ENCODE results near the gene AHRR. TPM values are rescaled to one million over a fixed set of nuclear protein-coding genes. Genes with fewer than 3 reads are reported as not detected.

The AHRR gene
- total and polyA plus RNA-seq, 2 experiments from 2014 or later, result 0.27 to 1.8 TPM

GRCh38 chr5:484556-484955 lies 163.0 kb downstream of the AHRR start:
- Histone ChIP-seq H3K27ac (ENCODE audit: low read depth) (no peak overlapping the region), H4K20me1 (replicated peaks; ENCODE audit: insufficient read depth) (no peaks in the 10 kb centered on the region), H3K79me2 (replicated peaks; ENCODE audit: insufficient read depth) (no peaks in the 10 kb centered on the region), H3K27me3 (ENCODE audit: insufficient read depth) (no peaks in the 10 kb centered on the region), H3K9me2 (ENCODE audit: insufficient read depth) (no peaks in the 10 kb centered on the region), H3K4me1 (ENCODE audit: insufficient read depth) (no peaks in the 10 kb centered on the region), H3F3A (replicated peaks; ENCODE audit: low read depth) (no peaks in the 10 kb centered on the region), H3K4me2 (no peak overlapping the region), H3K36me3 (ENCODE audit: insufficient read depth) (no peaks in the 10 kb centered on the region), H3K4me3 (no peak overlapping the region), H2AFZ (no peak overlapping the region)
- Mint-ChIP-seq H3K27ac (no peak overlapping the region), H3K4me3 (no peak overlapping the region), H3K36me3 (ENCODE audit: low read depth) (no peaks in the 10 kb centered on the region), H3K9me3 (no peaks in the 10 kb centered on the region), H3K27me3 (ENCODE audit: insufficient read depth, low read depth, poor library complexity) (peaks cover 12% of the 10 kb centered on the region), H3K4me1 (no peaks in the 10 kb centered on the region)
- TF ChIP-seq NANOG (IDR thresholded peaks at IDR 0.05; ENCODE audit: borderline replicate concordance) (no peak), REST (IDR thresholded peaks at IDR 0.05; ENCODE audit: unreplicated experiment) (no peak), STAT1 (IDR thresholded peaks at IDR 0.05; ENCODE audit: unreplicated experiment) (no peak), EZH2phosphoT487 (IDR thresholded peaks at IDR 0.05; ENCODE audit: unreplicated experiment) (no peak)
- no peak for ATAC-seq
- no peak for DNase-seq (ENCODE audit: low spot score)

- peaks cover 15% of the 10 kb centered on the region for H3K27me3 Mint-ChIP-seq (ENCODE audit: insufficient read depth, low read depth, poor library complexity)
- Histone ChIP-seq H3F3A (replicated peaks; ENCODE audit: low read depth) (no peaks in the 10 kb centered on the region), H3K27me3 (ENCODE audit: insufficient read depth) (no peaks in the 10 kb centered on the region), H3K4me3 (no peak overlapping the region), H3K4me2 (no peak overlapping the region), H4K20me1 (replicated peaks; ENCODE audit: insufficient read depth) (no peaks in the 10 kb centered on the region), H3K4me1 (ENCODE audit: insufficient read depth) (no peaks in the 10 kb centered on the region), H2AFZ (no peak overlapping the region), H3K27ac (ENCODE audit: low read depth) (no peak overlapping the region), H3K36me3 (ENCODE audit: insufficient read depth) (no peaks in the 10 kb centered on the region), H3K79me2 (replicated peaks; ENCODE audit: insufficient read depth) (no peaks in the 10 kb centered on the region), H3K9me2 (ENCODE audit: insufficient read depth) (no peaks in the 10 kb centered on the region)
- H3K36me3 Mint-ChIP-seq (ENCODE audit: low read depth), result no peaks in the 10 kb centered on the region
- no peak overlapping the region for H3K27ac Mint-ChIP-seq
- DNase-seq (ENCODE audit: low spot score) (no peak), ATAC-seq (no peak)
- H3K4me3 Mint-ChIP-seq, result no peak overlapping the region
- H3K4me1 Mint-ChIP-seq, result no peaks in the 10 kb centered on the region
- H3K9me3 Mint-ChIP-seq, result no peaks in the 10 kb centered on the region
- TF ChIP-seq ZNF114 (CRISPR knock-in tag; IDR thresholded peaks at IDR 0.05), result no peak
- no peak for TF ChIP-seq ETS1 (IDR thresholded peaks at IDR 0.05)
- no peak for TF ChIP-seq POLR2AphosphoS5 (IDR thresholded peaks at IDR 0.05; ENCODE audit: low read depth)
- no peak for TF ChIP-seq CREB1 (CRISPR knock-in tag; IDR thresholded peaks at IDR 0.05; ENCODE audit: low read depth)
- no peak for TF ChIP-seq EZH2 (IDR thresholded peaks at IDR 0.05; ENCODE audit: low read depth, unreplicated experiment)
- no peak for TF ChIP-seq JUNB (IDR thresholded peaks at IDR 0.05; ENCODE audit: unreplicated experiment)
- no peak for TF ChIP-seq STAT1 (IDR thresholded peaks at IDR 0.05; ENCODE audit: unreplicated experiment)
- no peak for TF ChIP-seq REST (IDR thresholded peaks at IDR 0.05; ENCODE audit: unreplicated experiment)
- no peak for TF ChIP-seq ZNF331 (CRISPR knock-in tag; IDR thresholded peaks at IDR 0.05; ENCODE audit: low read depth)
- no peak for TF ChIP-seq EZH2phosphoT487 (IDR thresholded peaks at IDR 0.05; ENCODE audit: unreplicated experiment)
Measured at GRCh38 chr5:485113-485945, 163.8 kb downstream of the AHRR start.
